Esophagus muscularis mucosa (tissue), 4 donors: ENCODE data around the gene RPL18. TPM values are rescaled to one million over a fixed set of nuclear protein-coding genes. Genes with fewer than 3 reads are reported as not detected.
A peak's percentile ranks its signal among the peaks of the same experiment; 100 is the strongest.

Experiments
- DNase-seq: peaks from one replicate; pipeline ENCODE4 v3.0.0-alpha.2; 2017; ENCODE audit errors: extremely low spot score
- H3K27ac ChIP-seq, 4 donors: fragments of 200-600 bp; sonication (generic); replicated peaks in 1 of 4; 1 replicate in 3 of 4; 2 replicates in 1 of 4; pipeline ENCODE4 v1.5.1; 2016 to 2019; ENCODE audit warnings: mild to moderate bottlenecking in 1 of 4
- H3K27me3 ChIP-seq, 4 donors: fragments of 200-600 bp; sonication (generic); one replicate each; pipeline versions ENCODE4 v1.5.1 to v1.6.0; 2016 to 2019
- H3K36me3 ChIP-seq, 4 donors: fragments of 200-600 bp; sonication (generic); one replicate each; pipeline ENCODE4 v1.5.1; 2016 to 2019
- H3K4me1 ChIP-seq, 4 donors: fragments of 200-600 bp; sonication (generic); one replicate each; pipeline ENCODE4 v1.5.1; 2016 to 2019
- H3K4me3 ChIP-seq, 4 donors: fragments of 200-600 bp; sonication (generic); 1 replicate in 2 of 4; 2 replicates in 2 of 4; pipeline ENCODE4 v1.5.1; 2016 to 2019; ENCODE audit warnings: mild to moderate bottlenecking in 4 of 4, moderate library complexity in 1 of 4
- H3K9me3 ChIP-seq, 4 donors: fragments of 200-600 bp; sonication (generic); 1 replicate in 3 of 4; 2 replicates in 1 of 4; pipeline ENCODE4 v1.5.1; 2016 to 2019
- EP300 ChIP-seq: sonication (generic); formaldehyde crosslinking; IDR thresholded peaks from one replicate; pipeline ENCODE4 v1.6.1; 2017; ENCODE audit warnings: antibody characterized with exemption
- POLR2A ChIP-seq: fragments of 450-650 bp; IDR thresholded peaks from one replicate; pipeline ENCODE4 v1.6.1; 2017; ENCODE audit warnings: antibody characterized with exemption, moderate library complexity, mild to moderate bottlenecking, low read depth
- POLR2AphosphoS5 ChIP-seq, 2 donors: sonication (generic); formaldehyde crosslinking; IDR thresholded peaks; one replicate each; pipeline ENCODE4 v1.6.1; 2017; ENCODE audit warnings: antibody characterized with exemption in 2 of 2
- WGBS: methylation state at CpG from one replicate; pipeline ENCODE4 v1.1.5; 2018; 5-methylcytosine and 5-hydroxymethylcytosine counted together
- intact Hi-C: fragments of 100-400 bp; cut with DNase I; formaldehyde crosslinking; loops from one replicate; pipeline ENCODE4 v1.15.1; 2023
- total RNA-seq, 4 donors: library from RNA; depleted of rRNA; stranded (reverse); fragments of >200 nt; gene quantifications; one replicate each; pipeline versions ENCODE4 v1.1.0 to v1.2.1, GENCODE V29; 2016
- TF ChIP-seq, protein P1 (sequence below), 3 experiments: fragments of 200-600 bp in 2 of 3; fragments of 450-650 bp in 1 of 3; sonication (generic) in 2 of 3; IDR thresholded peaks; one replicate each; pipeline ENCODE4 v1.5.1; 2017 to 2019; ENCODE audit warnings: antibody characterized with exemption in 3 of 3, mild to moderate bottlenecking in 2 of 3, moderate library complexity in 1 of 3

Gene RPL18
- total RNA-seq, 4 donors from 2014 or later, result 1,298 to 2,105 (median 1,742) TPM

- no peak for DNase-seq
- Histone ChIP-seq H3K4me1 (peaks cover 25 to 49% (median 41%) of the 10 kb centered on the region in 4 donors), H3K9me3 (no peaks in the 10 kb centered on the region), H3K4me3 (no peak overlapping the region), H3K27me3 (no peaks in the 10 kb centered on the region), H3K27ac (no peak overlapping the region), H3K36me3 (no peaks in the 10 kb centered on the region)
- TF ChIP-seq EP300 (no peak), POLR2A (no peak), POLR2AphosphoS5 (IDR thresholded peaks at IDR 0.05) (no peak)
- TF ChIP-seq, protein P1, sequence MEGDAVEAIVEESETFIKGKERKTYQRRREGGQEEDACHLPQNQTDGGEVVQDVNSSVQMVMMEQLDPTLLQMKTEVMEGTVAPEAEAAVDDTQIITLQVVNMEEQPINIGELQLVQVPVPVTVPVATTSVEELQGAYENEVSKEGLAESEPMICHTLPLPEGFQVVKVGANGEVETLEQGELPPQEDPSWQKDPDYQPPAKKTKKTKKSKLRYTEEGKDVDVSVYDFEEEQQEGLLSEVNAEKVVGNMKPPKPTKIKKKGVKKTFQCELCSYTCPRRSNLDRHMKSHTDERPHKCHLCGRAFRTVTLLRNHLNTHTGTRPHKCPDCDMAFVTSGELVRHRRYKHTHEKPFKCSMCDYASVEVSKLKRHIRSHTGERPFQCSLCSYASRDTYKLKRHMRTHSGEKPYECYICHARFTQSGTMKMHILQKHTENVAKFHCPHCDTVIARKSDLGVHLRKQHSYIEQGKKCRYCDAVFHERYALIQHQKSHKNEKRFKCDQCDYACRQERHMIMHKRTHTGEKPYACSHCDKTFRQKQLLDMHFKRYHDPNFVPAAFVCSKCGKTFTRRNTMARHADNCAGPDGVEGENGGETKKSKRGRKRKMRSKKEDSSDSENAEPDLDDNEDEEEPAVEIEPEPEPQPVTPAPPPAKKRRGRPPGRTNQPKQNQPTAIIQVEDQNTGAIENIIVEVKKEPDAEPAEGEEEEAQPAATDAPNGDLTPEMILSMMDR (IDR thresholded peaks at IDR 0.05), result no peak
- WGBS, result 92% methylated on average over 2 of the region's 2 CpGs
- intact Hi-C loops, result loop anchor here (10.0 kb wide), 2 partner anchors 153 to 203 kb away; no protein-coding TSS in a partner anchor
Observed at GRCh38 chr19:48641850-48642249, 22.9 kb upstream of the RPL18 start.

- intact Hi-C loops, result loop anchor here (10.0 kb wide), 2 partner anchors 155 to 205 kb away; no protein-coding TSS in a partner anchor
- H3K4me1 ChIP-seq, result peaks cover 27 to 52% (median 42%) of the 10 kb centered on the region in 4 donors
- H3K27ac ChIP-seq, result peak overlapping the region in 2 of 4 donors; percentile 97 to 100
- no peak overlapping the region for H3K4me3 ChIP-seq
- no peak for DNase-seq
- H3K9me3 ChIP-seq, result no peaks in the 10 kb centered on the region
- no peaks in the 10 kb centered on the region for H3K27me3 ChIP-seq
- TF ChIP-seq POLR2AphosphoS5 (IDR thresholded peaks at IDR 0.05), result no peak
- TF ChIP-seq EP300, result no peak
- no peak for TF ChIP-seq POLR2A
- TF ChIP-seq, protein P1 (IDR thresholded peaks at IDR 0.05), result no peak
- H3K36me3 ChIP-seq, result no peaks in the 10 kb centered on the region
- WGBS, result 67% methylated on average over 31 of the region's 33 CpGs
Observed at GRCh38 chr19:48639483-48640375, 20.8 kb upstream of the RPL18 start.

GRCh38 chr19:48638831-48639381, 19.9 kb upstream of the RPL18 start:
- H3K4me3 ChIP-seq, result peak overlapping the region; percentile 63 to 81 (median 78)
- intact Hi-C loops, result no loop called here

DNA sequence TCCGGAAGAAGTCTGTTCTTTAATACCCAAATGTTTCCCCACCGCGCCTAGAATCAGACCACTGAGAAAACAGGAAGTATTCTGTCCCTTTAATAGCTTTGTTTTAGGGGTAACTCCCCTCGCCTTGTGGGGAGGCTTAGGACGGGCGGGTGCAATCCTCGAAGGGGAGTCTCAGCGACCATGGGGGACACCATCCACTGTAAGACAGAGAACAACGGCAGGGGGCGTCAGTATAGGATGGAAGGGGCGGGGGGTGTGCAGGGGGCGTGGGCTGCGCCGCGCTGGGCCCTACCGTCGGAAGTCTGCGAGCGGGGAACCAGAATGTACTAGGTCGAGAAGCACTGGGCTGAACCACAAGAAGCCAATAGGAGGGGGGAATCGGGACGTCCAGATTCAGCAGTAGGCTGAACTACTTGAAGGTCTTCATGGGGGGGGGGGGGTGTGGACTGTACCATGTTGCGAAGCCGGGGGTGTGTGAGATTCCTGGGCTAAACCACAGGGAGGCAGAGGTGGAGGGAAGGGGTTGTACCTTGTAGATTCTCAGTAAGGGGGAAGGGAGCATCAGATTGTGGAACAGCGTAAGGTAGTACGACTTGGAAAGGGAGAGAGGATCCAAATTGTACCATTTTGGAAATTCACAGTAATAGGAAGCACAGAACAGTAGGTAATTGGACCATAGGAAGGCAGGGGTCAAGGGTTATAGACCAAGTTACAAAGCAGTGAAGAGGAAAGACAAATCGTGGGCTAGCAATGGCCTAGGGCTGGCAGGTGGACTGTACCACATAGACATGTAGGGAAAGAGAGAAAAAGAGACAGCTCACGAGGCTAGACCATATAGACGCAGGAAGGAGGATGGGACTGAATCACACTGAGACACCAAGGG, 19.2 kb upstream of the RPL18 start:
- intact Hi-C loops, result no loop called here
- WGBS, result 8% methylated on average over 29 of the region's 29 CpGs
- H3K4me3 ChIP-seq, result peak overlapping the region; percentile 63 to 81 (median 78)
- no peaks in the 10 kb centered on the region for H3K27me3 ChIP-seq
- TF ChIP-seq, protein P1 (IDR thresholded peaks at IDR 0.05), result no peak
- peak; percentile 7 for TF ChIP-seq POLR2A
- TF ChIP-seq POLR2AphosphoS5 (IDR thresholded peaks at IDR 0.05), result peak; percentile 44 to 76
- TF ChIP-seq EP300, result peak; percentile 1
- H3K4me1 ChIP-seq, result peaks cover 38 to 61% (median 51%) of the 10 kb centered on the region in 4 donors
- H3K9me3 ChIP-seq, result no peaks in the 10 kb centered on the region
- DNase-seq, result peak; percentile 98
- H3K27ac ChIP-seq, result peak overlapping the region; percentile 95 to 100 (median 96)
- no peaks in the 10 kb centered on the region for H3K36me3 ChIP-seq

More at GRCh38 chr19:48638831-48639381, 19.9 kb upstream of the RPL18 start:
- Histone ChIP-seq H3K36me3 (no peaks in the 10 kb centered on the region), H3K27me3 (no peaks in the 10 kb centered on the region), H3K4me1 (peaks cover 31 to 54% (median 43%) of the 10 kb centered on the region in 4 donors), H3K27ac (peak overlapping the region; percentile 95 to 100 (median 96)), H3K9me3 (no peaks in the 10 kb centered on the region)
- 71% methylated on average over 16 of the region's 16 CpGs for WGBS
- TF ChIP-seq, protein P1 (IDR thresholded peaks at IDR 0.05), result no peak
- TF ChIP-seq POLR2AphosphoS5 (IDR thresholded peaks at IDR 0.05), result no peak
- TF ChIP-seq POLR2A, result no peak
- no peak for TF ChIP-seq EP300
- DNase-seq, result no peak
